GM12891 (cell line): ENCODE data around the gene GPR15.

ENCODE experiments used
- DNase-seq: peaks from one replicate; pipeline ENCODE4 v3.0.0; 2011; ENCODE audit warnings: low spot score; ENCODE audit not compliant: insufficient read length
- FAIRE-seq: peaks from 2 replicates; lab custom pipeline; 2011; peaks lifted over from hg19 to GRCh38; lab: Jason Lieb, UNC
- PAX5 ChIP-seq: IDR thresholded peaks from 2 replicates; pipeline ENCODE4 v1.6.1; 2011; ENCODE audit warnings: low read length, moderate library complexity, mild to moderate bottlenecking; ENCODE audit not compliant: insufficient read depth, severe bottlenecking
- POLR2A ChIP-seq: IDR thresholded peaks from 2 replicates; pipeline ENCODE4 v1.6.1; 2011; ENCODE audit warnings: low read depth, low read length, control low read depth
- POLR2AphosphoS5 ChIP-seq: IDR thresholded peaks from 2 replicates; pipeline ENCODE4 v1.6.1; 2011; ENCODE audit warnings: low read depth, low read length, control low read depth
- POU2F2 ChIP-seq: IDR thresholded peaks from 2 replicates; pipeline ENCODE4 v1.6.1; 2011; ENCODE audit warnings: low read depth, mild to moderate bottlenecking, control low read depth, low read length, moderate library complexity
- SPI1 ChIP-seq: IDR thresholded peaks from 2 replicates; pipeline ENCODE4 v1.6.1; 2011; ENCODE audit warnings: low read depth, low read length, control low read depth
- TAF1 ChIP-seq: IDR thresholded peaks from 2 replicates; pipeline ENCODE4 v1.6.1; 2011; ENCODE audit warnings: low read depth, low read length, control low read depth

Gene GPR15

DNA sequence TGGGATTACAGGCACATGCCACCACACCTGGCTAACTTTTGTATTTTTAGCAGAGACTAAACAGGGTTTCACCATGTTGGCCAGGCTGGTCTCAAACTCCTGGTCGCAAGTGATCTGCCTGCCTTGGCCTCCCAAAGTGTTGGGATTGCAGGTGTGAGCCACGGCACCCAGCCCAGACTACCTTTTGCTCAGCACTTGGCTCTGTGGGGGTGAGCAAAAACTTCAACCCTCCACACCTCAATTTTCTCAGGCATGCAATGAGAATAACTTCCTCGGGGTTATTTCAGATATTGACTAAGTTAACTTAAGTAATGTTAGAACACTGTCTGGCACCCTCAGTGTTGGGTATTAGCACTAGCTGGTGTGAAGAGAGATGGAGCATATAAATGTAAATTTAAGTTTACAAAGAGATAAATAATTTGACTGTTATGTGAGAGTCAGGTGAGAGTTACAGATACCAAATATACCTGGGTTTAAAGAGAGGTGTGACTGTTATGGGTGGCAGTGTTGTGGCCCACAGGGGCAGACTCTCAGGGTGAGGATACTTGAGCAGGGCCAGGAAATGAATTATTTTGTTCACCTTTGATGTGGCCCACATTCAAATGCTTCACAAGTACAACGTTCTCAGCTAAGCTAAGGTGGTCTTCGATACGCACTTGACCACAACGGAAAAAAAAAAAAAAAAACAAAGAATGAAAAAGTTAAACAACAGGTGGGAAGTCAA, 32.7 kb downstream of the GPR15 start:
- FAIRE-seq (peak; percentile 87), DNase-seq (no peak)
- TF ChIP-seq POU2F2 (no peak), PAX5 (no peak), POLR2AphosphoS5 (no peak; the same call in none of the 2 replicates), POLR2A (no peak), TAF1 (no peak), SPI1 (no peak)

DNA sequence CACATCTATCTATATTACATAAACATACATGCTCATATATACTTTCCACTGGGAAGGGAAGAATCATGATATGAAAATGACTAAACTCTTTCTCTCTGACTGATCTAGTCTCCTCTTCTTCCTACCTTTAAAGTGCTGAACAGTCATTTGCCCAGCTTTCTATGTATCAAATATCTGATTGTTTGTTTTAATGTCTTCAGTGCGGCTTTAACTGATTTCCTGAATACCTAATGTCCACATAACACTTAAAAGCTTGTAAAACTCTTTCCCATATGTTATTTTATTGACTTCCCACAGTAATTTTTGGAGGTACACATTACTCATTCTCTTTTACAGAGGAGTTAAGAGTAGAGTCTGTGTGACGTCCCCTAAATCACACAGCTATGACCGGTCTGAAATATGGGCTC, 33.5 kb downstream of the GPR15 start:
- TF ChIP-seq TAF1 (no peak), POU2F2 (no peak), POLR2A (no peak)
- DNase-seq (no peak), FAIRE-seq (peak; percentile 75)

DNA sequence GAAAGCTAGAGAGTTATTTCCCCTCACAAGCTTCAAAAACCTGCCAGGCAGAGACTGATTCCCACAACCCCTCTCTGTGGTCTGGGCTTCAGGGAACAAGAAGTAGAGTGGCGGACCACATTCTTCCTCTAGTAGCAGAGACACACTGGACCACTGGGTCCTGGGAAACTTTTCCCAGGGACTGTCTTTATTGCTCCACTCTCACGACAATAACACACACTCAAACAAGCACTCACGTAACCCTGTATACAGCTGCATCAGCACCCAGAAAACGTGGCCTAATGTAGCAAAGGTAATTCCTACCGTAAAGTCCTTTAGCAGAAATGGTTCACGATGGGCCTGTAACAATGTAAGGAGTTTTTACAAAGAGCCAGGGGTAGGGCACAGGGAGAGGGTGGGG, 34.1 kb downstream of the GPR15 start:
- no peak for DNase-seq
- FAIRE-seq: peak; percentile 87
- TF ChIP-seq PAX5 (no peak), SPI1 (no peak), TAF1 (no peak), POLR2A (no peak), POLR2AphosphoS5 (no peak), POU2F2 (no peak)

DNA sequence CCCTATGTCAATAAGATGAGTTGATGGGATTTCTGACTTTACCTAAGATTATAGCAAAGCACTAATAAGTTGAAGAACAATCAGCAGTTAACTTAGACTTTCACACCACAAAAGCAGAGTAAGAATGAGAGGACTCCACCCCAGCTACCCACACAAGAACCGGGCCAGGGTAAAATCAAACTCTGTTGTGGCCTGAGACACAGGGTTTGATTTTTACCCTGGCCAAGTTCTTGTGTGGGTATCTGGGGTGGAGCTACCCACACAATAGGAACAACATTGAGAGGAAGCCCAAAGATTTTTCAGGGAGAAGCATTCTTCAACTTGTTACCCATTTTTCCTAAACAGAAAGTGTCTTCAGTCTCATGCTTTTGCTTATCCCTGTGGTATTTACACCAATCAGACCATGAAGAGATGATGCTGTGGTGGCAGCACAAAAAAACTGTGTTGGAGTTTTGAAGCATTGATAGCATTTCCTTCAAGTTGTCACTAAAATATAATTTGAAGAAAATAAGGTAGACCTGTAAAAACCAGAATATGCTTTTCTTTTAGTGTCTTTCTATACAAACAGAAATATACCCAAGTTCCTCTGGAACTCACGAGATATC, 36.0 kb downstream of the GPR15 start:
- FAIRE-seq: peak; percentile 82

DNA sequence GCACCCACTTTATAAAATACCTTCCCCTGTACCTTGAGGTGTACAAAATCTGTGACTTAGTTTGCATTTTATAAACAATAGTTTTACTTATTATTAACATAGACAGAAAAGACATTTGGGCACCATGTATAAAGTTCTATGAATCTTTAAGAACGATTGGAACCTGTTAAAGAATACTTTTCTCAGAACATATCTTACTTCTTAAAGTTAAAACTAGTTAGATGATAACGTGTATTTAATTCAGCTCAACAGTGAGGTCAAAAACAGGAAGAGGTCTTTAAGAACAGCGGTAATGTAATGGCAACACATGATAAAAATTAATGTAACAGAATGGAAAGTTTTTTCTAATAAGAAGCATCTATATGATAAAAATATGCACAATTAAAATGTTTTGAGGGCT, 36.6 kb downstream of the GPR15 start:
- TF ChIP-seq SPI1 (peak; percentile 19; the same call in 1 of the 2 replicates), POU2F2 (no peak)
- no peak for DNase-seq
- peak; percentile 43 for FAIRE-seq

More for the DNA sequence above, 36.0 kb downstream of the GPR15 start:
- DNase-seq: no peak
- TF ChIP-seq POLR2A: no peak
- TF ChIP-seq POLR2AphosphoS5: no peak
- TF ChIP-seq PAX5: no peak
- no peak for TF ChIP-seq POU2F2
- TF ChIP-seq TAF1: peak; percentile 22; the same call in 1 of the 2 replicates

DNA sequence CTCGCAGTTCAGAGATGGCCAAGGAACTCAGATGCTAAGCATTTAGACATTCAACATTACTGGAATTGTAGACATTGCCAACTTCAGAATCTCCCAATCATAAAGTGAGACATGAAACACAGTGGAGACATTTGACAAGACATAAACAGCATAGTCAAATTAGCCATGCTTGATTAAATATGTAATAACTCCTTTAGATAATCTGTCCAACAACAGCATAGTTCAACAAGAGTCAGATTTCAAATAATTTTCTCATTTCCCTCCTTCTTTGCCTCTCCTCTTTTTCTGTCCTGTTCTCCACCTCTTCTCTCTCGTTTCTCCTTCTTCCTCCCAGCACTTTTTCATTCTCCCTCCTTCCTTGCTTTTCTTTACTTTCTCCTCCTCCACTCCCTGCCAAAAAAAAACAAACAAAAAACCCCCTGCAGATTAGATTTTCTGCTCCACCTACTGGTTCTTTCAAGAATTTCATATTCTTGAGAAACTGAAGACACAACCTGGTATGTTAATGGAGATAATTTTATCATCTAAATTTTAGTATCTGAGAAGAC, 41.5 kb downstream of the GPR15 start:
- FAIRE-seq (peak; percentile 85), DNase-seq (no peak)

DNA sequence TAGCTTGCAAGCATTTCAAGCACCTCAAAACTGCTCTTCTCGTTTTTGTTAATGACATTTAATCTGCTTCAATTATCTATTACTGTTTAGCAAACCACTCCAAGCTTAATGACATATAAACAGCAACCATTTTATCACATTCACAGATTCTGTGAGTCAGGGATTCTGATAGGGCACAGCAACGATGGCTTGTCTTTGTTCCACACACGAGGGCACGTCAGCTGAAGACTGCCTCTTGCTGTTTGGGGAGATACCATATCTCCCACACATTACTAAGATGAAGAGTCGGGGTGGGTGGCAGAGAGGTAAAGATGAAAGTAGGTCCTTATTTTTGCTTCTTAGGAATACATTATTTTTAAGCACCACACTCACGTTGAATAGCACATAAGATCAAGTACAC, 42.4 kb downstream of the GPR15 start:
- FAIRE-seq (peak; percentile 73), DNase-seq (no peak)
- TF ChIP-seq SPI1: no peak
- TF ChIP-seq TAF1: peak; percentile 48; the same call in 1 of the 2 replicates

More for the DNA sequence above, 41.5 kb downstream of the GPR15 start:
- TF ChIP-seq SPI1: no peak
- no peak for TF ChIP-seq PAX5
- no peak for TF ChIP-seq TAF1
- no peak for TF ChIP-seq POLR2A

DNA sequence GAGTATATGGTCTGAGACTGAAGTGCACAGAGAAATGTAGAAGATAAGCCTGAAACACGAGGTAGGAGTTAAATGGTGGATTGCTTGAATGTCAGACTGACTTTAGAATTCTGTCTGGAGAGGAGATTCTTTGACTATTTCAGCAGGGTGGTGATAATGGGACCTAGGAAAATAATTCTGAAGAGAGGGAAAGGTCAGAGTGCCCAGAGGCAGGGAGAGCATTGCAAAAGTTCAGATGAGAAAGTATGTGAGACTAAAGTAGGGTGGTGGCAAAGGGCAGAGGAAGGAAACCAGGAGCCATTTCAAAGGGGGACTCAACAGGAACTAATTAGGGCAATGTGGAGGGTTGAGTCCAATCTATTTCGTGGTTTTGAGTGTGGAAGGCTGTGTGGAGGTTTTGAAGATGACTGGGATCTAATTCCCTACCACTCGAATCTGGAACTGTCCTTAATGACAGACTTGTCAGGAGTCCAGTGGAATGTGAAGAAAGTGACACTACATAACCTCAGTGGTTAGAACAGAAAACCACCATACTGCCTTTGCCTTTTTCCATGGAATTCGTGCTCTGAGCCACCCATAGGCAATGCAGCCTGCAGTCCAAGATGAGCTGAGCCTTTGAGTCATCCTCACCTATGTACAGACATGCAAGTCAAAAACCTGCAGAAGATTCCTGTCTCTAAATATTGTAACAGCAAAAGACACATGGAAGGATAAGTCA, 45.6 kb downstream of the GPR15 start:
- FAIRE-seq (peak; percentile 66), DNase-seq (no peak)
- no peak for TF ChIP-seq SPI1
- no peak for TF ChIP-seq TAF1
- no peak for TF ChIP-seq PAX5
- no peak for TF ChIP-seq POU2F2

DNA sequence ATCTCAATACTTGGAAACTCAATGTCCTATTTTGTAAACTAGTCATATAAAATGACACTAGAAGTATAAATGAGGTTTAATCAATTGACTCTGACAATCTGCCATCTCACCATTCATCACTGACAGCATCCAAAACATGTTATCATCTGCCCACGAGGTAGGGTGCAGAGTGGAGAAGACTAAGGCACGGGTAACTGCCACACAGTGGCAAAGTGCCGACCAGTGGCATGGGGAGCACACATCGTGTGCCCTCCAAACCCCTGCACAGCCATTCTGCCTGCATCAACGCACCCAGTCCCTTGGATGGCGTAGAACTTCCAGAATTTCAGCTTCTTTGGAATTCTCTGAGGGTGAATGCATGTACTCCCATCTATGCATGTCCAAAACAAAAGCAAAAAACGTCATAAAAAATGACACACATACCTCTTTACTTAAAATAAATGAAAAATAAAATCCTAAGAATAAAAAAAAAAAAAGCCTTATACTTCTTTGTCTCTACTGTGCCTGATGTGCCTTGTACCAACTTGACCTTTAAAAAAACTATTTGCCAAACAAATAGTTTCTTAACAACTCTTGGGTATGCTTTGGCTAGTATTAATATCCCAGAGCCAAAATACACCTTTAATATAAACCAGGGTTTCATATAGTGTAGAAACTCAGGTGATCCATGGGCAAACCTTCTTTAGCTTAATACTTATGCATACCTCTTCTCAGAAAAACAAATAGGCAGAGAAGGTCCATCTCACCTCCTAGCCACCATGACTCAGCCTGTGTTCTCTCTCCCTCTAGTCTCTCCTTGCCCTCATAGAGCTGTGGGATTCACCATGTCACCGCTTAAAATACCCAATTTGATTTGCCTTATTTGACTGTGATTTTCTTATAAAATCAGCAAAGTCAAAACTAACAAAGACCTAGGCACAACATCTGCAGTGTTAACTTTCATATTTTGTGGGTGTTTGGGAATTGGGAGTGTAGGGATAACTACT, 48.9 kb downstream of the GPR15 start:
- DNase-seq (no peak), FAIRE-seq (peak; percentile 52)
- no peak for TF ChIP-seq TAF1
- TF ChIP-seq POLR2A: no peak
- no peak for TF ChIP-seq POLR2AphosphoS5
- no peak for TF ChIP-seq POU2F2
- no peak for TF ChIP-seq SPI1
- TF ChIP-seq PAX5: no peak
